Activated T-helper 1 cell treated with anti-CD3 and anti-CD28 coated beads, Interleukin-2, amount 50 U/mL, for 16 hours (primary cell): Measurements from ENCODE around the gene ZNF155.
"Not testable (repeated sequence)": the region's sequence is repeated elsewhere in the genome, so short reads cannot be mapped to it uniquely, and the experiment has no call there.

Experiments used
- DNase-seq, 2 donors: peaks; one replicate each; pipeline ENCODE4 v3.0.0-alpha.2; 2020; ENCODE audit warnings: low read depth in 1 of 2, low spot score in 1 of 2

Gene ZNF155

DNA sequence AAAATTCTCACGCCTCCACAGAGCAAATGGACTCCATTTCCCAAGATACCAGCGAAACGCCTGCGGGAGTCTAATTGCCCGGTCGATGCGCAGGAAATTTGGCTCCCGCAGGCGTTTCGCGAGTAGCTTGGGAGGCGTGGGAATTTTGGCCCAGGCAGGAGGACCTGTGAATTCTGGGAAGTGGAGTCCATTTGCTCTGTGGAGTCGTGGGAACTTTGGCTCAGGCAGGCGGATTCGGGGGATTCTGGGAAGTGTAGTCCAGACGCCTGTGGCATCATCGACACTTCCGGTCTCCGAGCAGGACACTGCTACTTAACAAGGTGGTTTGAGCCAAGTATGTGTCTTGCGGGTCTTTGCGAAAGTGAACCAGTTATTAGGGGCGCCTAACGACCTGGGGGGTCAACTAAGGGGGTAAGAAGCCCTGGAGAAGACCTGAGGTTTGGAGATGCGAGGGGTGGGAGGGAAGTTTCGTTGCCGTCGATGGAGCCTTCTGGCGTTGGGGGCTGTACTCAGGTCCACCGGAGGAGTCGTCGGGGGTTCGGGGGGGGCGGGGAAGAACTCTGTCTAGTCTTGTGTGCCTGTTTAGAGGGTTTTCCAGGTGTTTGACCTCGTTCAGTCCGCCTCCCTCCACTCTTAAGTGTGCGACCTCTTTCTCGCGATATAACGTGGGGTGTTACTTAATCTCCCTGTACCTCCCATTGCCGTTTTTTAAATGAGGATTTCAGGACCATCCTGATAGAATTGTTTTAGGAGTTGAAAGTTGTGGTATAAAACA is at the start of gene ZNF155:
ZNF155 (plus strand) TSS at position 277 of the 775 bp plus-strand sequence. CDS start 4,356 bp downstream, outside the sequence.
- DNase-seq = peak; percentile 27 to 53

DNA sequence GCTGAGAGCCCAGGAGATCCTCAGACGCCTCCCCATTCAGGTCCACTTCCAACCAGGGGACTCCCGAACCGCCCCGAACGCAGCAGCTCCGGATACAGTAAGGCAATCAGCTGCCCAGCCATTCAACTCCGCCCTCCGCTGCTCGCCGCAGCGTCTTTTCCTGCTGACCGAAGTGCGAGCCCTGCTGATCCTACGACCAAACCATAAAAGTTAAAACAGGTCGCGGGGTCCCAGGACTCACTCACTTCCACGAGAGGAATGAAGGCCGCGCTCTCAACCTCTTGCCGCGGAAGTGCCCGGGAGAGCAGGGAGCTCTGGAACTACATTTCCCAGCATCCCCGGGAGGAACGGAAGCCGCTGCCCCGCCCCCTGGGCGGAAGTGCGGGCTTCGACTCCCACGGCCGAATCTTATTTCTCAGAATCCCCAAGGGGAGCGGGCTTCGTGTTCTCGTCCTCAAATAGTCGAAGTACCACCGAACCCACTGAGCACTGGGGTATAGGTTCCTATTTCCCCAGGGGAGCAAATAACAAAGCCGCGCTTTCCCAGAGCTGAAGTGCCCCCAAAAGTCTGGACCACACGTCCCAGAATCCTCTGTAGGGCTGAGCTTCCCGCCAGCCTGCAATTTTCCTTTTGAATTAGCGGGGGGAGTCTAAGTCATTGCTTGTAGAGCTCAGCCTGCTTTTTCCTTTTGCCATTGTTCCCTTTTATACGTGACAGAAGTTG is 48.8 kb upstream of the ZNF155 start, which contains the start of gene ZNF45:
ZNF45 (minus strand) TSS at position 298 of the 724 bp plus-strand sequence. CDS start 13,097 bp downstream, outside the sequence.
- peak; percentile 65 to 81 for DNase-seq

DNA sequence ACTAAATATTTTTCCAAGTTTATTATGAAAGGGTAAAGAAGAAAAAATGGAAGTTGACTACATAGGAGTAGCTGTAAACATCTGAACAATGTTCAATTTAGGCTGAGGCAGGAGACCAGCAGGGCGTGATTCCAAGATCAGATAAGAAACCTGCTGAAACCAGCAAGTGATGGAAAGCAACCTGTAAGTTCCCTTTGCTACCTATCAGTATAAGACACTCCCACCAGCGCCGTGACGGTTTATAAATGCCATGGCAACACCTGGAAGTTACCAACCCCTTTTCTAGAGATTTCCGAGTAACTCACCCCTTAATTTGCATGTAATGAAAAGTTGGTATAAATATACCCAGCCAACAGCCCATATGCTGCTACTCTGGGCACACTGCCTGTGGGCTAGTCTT is 47.8 kb upstream of the ZNF155 start:
- DNase-seq = no peak

DNA sequence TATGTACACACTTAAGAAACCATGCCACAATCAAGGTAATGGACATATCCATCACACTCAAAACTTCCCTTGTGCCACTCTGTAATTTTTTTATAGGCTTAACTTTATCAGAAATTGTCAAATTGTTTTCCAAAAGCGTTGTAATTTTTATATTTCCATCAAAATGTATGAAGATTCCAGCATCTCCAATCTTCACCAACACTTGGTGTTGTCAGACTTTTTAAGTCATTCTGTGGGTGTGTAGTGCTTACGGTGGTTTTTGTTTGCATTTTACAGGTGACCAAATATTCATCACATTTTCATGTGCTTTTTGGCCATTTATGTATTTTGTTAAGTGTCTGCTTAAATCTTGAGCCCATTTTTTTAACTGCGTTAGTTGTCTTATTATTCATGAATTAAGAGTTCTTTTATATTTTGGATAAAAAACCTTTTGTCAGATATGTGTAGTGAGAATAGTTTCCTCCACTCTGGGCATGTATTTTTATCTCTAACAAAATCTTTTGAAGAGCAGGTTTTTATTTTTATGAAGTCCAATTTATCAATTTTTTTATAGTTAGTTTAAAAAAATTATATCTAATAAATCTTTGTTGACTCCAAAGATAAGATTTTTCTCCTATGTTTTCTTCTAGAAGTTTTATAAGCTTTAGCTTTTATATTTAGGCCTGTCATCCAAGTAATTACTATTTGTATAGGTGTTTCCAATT is 44.3 kb upstream of the ZNF155 start:
- no peak for DNase-seq

DNA sequence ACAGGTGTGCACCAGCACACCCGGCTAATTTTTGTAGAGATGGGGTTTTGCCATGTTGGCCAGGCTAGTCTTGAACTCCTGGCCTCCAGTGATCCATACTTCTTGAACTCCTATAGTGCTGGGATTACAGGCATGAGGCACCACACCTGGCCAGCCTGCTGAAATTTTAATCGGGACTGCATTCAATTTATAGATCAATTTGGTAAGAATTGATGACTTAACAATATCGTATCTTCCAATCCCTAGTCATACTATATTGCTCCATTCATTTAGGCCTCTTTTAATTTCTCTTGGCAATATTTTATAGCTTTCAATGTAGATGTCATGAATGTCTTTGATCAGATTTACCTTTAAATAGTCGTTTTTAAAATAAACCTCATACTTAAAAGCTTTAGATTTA is 43.3 kb upstream of the ZNF155 start:
- no peak for DNase-seq

DNA sequence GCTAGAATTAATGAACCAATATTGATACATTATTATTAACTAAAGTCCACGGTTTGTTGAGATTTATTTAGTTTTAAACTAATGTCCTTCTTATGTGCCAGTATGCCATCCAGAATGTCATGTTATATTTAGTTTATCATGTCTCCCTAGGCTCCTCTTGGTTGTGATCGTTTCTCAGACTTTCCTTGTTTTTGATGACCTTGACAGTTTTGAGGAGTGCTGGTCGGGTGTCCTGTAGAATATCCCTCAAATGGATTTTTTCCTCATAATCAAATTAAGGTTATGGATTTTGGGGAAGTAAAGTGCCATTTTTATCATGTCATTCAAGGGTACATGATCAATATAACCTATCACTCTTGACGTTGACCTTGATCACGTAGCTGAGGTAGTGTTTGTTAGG is 42.8 kb upstream of the ZNF155 start:
- DNase-seq = no peak

DNA sequence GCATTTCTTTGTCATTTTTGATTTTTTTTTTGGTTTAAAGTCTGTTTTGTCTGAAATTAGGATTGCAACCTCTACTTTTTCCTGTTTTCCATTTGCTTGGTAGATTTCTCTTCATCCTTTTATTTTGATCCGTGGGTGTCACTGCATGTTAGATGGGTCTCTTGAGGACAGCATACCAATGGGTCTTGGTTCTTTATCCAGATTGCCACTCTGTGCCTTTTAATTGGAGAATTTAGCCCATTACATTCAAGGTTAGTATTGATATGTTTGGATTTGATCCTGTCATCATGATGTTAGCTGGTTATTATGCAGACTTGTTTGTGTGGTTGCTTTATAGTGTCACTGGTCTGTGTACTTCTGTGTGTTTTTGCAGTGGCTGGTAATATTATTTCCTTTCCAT is 36.6 kb upstream of the ZNF155 start:
- not testable (repeated sequence) for DNase-seq

DNA sequence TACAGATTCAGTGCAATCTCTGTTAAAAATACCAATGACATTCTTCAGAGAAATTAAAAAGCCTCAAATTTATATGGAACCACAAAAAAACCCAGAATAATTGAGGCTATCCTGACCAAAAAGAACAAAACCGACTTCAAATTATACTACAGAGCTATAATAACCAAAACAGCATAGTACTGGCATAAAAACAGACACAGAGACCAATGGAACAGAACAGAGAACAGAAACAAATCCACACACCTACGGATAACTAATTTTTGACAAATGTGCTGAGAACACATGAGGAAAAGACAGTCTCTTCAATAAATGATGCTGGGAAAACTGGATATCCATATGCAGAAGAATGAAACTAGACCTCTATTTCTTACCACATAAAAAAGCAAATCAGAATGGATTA is 34.2 kb upstream of the ZNF155 start:
- not testable (repeated sequence) for DNase-seq

DNA sequence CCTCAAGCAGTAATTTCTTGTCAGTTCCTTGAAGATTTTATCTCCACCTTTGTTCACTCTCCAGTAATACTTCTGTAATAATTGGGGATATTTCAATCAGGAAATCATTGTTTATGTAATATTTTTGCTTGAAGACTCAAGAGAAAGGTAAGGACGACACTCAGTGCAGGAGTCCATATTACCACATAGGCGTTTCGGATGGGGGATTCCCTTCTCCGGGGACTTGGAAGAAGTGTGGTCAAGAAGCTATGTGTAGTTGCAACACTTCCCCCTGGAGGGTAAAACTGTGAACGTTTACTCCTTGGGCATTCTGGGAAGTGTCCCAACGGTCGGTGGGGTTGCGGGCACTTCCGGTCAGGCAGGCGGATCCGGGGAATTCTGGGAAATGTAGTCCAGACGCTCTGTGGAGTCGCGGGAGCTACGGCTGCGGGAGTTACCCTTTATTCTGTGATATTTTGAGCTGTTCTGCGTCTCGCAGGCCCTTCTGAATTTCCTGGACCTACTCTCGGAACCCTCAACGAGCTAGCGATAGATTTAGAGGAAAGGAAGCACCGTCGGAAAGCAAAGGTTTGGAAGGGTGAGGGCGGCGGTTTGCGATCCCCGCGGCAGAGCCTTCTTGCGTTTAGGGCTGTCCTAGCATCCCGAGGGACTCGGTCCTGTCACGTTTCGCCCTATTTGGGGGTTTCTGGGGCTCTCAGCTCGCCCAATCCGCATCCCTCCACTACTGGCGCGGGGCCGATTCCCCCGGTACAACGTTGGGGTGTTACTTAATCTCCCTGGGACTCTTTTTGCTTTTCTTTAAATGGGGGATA is 32.9 kb upstream of the ZNF155 start, which contains the start of gene ZNF221:
ZNF221 (plus strand) TSS at position 395 of the 812 bp plus-strand sequence. CDS start 11,499 bp downstream, outside the sequence.
- peak in 1 of 2 donors; percentile 13 for DNase-seq

DNA sequence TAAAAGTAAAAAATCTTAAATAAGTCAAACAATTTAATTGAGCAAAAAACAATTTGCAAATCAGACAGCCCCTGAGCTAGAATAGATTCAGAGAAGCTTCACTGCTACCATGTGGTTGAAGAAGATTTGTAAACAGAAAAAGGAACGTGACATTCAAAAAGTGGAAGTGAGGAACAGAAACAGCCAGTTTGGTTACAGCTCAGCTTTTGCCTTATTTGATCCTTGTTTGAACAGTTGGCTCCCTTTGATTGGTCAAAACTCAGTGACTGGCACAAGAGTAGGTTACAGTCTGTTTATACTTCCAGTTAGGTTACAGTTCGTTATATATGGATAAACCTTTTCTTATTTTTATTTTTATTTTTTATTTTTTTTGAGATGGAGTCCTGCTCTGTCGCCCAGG is 27.2 kb upstream of the ZNF155 start:
- DNase-seq = no peak

DNA sequence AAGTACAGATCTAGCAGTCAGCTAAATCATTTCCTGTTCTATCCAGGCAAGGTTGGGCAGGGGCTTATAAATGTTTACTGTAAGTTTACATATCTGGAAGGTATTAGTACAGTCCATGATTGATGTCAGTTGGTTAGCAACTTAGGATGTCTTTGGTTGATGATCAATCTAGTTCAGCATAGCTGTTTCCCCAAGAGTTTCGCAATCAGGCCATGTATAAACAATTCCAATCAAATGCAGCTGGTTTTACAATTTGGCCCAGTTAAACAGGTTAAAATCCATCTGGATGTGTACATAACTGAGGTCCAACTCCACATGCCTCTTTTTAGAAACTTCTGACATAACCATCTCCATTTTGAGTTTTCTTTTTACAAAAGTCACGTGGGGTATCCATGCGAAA is 26.1 kb upstream of the ZNF155 start:
- DNase-seq = no peak

DNA sequence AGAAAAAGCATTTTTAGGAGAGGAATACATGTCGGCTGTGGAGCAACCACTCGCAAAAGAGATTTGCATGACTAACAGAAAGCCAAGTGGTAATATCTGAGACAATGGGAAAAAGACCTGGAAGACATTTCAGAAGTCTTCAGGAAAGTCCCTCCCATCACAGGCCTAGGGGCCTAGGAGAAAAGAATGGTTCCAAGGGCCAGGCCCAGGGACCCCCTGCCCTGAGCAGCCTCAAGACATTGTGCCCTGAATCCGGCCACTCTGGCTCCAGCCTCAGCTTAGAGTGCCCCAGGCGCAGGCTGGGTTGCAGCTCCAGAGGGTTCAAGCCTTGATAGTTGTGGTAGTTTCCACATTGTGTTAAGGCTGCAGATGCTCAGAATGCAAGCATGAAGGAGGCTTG is 23.6 kb upstream of the ZNF155 start:
- DNase-seq = no peak

DNA sequence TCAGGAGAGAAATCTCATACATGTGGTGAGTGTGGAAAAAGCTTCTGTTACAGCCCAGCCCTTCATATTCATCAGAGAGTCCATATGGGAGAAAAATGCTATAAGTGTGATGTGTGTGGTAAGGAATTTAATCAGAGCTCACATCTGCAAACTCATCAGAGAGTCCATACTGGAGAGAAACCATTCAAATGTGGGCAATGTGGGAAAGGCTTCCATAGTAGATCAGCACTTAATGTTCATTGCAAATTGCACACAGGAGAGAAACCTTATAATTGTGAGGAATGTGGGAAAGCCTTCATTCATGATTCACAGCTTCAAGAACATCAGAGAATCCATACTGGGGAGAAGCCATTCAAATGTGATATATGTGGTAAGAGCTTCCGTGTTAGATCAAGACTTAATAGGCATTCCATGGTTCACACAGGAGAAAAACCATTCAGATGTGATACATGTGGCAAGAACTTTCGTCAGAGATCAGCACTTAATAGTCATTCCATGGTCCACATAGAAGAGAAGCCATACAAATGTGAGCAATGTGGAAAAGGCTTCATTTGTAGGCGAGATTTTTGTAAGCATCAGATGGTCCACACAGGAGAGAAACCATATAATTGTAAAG is 17.8 kb upstream of the ZNF155 start:
- no peak for DNase-seq

DNA sequence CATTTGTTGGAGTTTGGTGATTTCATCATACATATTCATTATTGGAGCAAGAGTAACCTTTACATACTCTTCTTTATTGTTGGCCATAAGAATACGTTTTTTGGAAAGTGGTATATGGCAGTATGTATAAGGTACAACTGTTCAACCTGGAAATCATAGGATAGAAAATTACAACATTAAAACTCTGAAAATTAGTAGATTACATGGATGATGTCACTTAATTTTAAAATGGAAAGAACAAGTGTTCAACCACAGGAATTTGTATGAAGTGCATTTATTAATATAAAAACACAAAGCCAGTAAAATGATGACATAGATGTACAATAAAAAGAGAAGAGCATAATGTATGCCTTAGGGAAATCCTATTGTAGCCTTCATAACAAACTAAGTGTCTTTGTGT is 7.3 kb upstream of the ZNF155 start:
- DNase-seq = no peak

DNA sequence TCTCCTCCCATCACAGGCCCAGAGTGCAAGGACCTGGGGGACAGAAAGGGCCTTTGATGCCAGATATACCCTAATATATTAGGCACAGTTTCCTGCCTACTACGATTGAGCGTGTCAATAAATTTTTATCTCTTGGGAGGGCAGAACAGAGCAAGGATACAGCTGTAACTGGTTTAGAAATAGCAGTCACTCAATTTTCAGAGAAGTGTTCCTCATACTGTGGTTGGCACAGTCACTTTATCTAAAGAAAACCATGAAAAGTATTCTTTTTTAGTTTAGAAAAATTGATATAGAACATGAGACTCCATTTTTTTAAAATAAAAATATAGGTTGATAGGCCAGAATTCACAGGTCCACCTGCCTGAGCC is 460 bp upstream of the ZNF155 start:
- no peak for DNase-seq

DNA sequence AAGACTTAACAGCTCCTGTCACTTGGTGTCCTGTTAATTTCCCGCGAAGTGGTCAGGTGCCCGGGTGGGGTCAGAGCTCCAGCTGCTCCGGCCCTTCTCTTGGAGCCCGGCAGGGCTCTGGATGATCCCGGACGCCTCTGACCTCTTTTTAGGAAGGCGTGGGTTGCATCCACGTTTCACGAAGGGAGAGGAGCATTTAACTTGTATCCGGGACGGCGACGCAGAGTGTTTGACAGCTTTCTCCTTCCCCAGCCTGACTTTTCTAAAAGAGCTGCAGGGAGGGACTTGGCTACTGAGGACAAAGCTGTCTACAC is 656 bp downstream of the ZNF155 start:
- DNase-seq = no peak

DNA sequence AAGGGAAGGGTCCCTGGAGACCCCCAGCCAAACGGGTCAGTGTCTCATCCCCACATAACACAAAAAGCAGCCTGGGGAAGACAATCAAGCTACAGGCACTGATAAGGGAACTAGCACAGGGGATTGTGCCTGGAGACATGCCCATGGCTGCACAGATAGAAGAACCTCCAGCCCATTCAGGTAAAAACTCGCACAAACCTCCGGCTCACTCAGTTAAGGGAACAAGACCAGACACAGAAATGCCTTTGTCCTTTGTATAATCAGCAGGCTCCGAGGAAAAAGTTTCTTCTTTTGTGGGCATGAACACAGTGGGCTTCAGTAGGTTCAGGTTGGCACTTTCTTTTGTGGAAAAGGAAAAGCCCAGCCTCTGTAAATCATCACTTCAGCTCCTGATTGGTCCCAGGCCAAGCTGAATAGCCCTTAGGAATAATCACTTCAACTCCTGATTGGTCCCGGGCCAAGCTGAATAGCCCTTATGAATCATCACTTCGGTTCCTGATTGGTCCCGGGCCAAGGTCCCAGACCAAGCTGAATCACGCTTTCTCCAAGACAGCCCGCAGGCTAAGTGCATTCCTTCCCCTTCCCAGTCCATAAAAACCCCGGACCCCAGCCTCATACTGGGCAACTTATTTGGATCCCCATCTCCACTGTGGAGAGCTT is 13.8 kb downstream of the ZNF155 start:
- no peak for DNase-seq

DNA sequence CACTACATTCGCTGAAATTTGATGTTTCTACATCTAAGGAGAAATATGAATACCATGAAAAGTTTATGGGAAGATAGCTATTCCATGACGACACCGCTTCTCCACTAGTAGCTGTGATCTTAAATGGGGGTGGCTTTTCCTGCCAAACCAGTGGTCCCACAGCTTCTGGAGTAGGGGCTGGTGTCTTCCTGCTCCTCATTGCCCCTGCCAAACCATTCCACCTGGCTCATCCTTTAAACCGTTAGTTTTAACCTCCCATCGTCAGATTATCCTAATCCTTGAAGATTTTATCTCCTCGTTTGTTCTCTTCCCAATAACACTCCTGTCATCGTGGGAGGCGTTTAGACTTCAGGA is 18.2 kb downstream of the ZNF155 start:
- no peak for DNase-seq

DNA sequence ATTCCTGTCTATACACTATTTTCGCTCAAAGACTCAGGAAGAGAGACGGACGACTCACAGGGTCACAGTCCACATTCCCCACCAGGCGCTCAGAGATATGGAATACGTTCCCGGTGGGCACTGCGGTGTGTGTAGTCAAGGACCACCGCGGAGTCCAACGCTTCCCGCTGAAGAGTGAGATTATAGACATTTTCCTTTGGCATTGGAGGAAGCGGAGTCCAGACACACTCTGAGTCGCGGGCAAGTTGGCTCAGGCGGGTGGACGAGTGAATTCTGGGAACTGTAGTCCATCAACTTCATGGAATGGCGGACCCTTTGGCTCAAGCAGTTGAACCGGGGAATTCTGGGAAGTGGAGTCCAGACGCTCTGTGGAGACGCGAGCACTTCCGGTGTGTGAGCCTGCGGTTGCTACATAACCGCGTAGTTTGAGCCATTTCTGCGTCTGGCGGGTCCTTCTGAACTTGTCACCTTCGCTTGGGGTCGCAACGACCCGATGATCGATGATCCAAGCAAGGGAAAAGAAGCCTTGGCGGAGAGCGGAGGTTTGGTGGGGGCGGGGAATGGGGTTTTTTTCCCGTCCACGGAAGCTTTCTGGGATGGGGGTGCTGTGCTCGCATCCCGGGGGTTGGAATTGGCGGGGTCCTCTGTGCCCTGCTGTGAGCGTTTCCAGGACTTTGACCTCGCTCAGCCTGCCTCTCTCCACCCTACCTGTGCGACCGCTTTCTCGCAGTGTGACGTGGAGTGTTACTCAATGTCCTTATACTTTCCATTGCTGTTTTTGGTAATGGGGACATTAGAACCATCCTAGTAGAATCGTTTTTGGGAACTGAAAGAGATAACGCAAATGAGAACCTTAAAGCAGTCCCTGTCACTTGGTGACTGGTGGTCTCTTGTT is 18.8 kb downstream of the ZNF155 start, which contains the start of gene ZNF230:
ZNF230 (plus strand) TSS at position 392 of the 895 bp plus-strand sequence. CDS start 4,122 bp downstream, outside the sequence.
- peak; percentile 60 to 70 for DNase-seq
